ENCODE measurements around the gene SH3BGR.
A peak's percentile ranks its signal among the peaks of the same experiment; 100 is the strongest.

Gene SH3BGR

GRCh38 chr21:39542736-39543135 lies 91.0 kb downstream of the SH3BGR start:
- Mint-ChIP-seq H3K27ac (no peak overlapping the region), H3K9me3 (peaks cover 0 to under 1% of the 10 kb centered on the region in 2 donors), H3K27me3 (peaks cover 20% of the 10 kb centered on the region), H3K4me3 (no peak overlapping the region), H3K4me1 (no peaks in the 10 kb centered on the region)
- DNase-seq = no peak
- ATAC-seq = no peak

- no peaks in the 10 kb centered on the region for H3K4me1 Mint-ChIP-seq
- peaks cover 3 to 5% of the 10 kb centered on the region in 2 donors for H3K9me3 Mint-ChIP-seq
- no peak overlapping the region for H3K4me3 Mint-ChIP-seq
- DNase-seq = no peak
- no peak overlapping the region for H3K27ac Mint-ChIP-seq
- ATAC-seq = no peak
- peaks cover 11% of the 10 kb centered on the region for H3K27me3 Mint-ChIP-seq
Measured at GRCh38 chr21:39546522-39546921, 94.8 kb downstream of the SH3BGR start.

GRCh38 chr21:39552856-39553255 lies 101.1 kb downstream of the SH3BGR start:
- no peak for ATAC-seq
- Mint-ChIP-seq H3K4me1 (no peaks in the 10 kb centered on the region), H3K27me3 (peaks cover 11% of the 10 kb centered on the region), H3K9me3 (peaks cover 4 to 10% of the 10 kb centered on the region in 2 donors), H3K27ac (no peak overlapping the region), H3K4me3 (no peak overlapping the region)
- no peak for DNase-seq

GRCh38 chr21:39553331-39553730 lies 101.6 kb downstream of the SH3BGR start:
- DNase-seq = no peak
- no peak overlapping the region for H3K4me3 Mint-ChIP-seq
- no peak overlapping the region for H3K27ac Mint-ChIP-seq
- no peaks in the 10 kb centered on the region for H3K4me1 Mint-ChIP-seq
- ATAC-seq = no peak
- peaks cover 11% of the 10 kb centered on the region for H3K27me3 Mint-ChIP-seq
- peaks cover 0 to 15% of the 10 kb centered on the region in 2 donors for H3K9me3 Mint-ChIP-seq

DNA sequence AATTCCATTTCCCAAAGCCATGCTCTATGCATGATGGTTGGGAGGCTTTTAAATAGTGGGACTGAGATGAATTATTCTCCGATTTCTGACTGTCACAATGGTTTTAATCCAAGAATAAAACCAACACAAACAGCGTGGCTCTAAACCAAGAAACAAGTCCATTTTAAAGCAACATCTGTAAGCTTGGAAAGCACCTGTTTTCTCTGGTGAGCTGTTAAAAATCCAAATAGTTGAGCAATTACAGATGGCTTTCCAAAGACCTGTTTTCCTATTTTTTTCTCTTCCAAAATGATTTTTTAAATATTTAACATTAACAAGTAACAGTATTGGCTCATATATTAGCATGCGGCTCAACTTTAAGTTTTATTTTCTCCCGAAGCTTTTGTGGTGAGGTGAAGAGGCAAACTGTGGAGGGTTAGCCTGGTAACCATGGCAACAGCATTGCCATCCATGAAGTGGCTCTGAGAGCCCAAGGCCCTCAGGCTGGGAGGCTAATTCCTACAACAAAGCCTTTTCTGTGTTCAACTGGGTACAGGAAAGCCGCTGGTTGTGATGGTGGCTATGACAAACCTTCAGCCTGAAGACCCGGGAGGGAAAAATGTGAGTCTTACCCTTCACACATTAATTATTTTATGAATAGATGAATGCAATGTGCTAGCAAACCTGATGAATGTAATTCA lies 104.3 kb downstream of the SH3BGR start:
- Mint-ChIP-seq H3K27me3 (peaks cover 11% of the 10 kb centered on the region), H3K27ac (no peak overlapping the region), H3K9me3 (peaks cover 0 to 20% of the 10 kb centered on the region in 2 donors), H3K4me1 (no peaks in the 10 kb centered on the region), H3K4me3 (no peak overlapping the region)
- ATAC-seq = no peak
- DNase-seq = no peak

DNA sequence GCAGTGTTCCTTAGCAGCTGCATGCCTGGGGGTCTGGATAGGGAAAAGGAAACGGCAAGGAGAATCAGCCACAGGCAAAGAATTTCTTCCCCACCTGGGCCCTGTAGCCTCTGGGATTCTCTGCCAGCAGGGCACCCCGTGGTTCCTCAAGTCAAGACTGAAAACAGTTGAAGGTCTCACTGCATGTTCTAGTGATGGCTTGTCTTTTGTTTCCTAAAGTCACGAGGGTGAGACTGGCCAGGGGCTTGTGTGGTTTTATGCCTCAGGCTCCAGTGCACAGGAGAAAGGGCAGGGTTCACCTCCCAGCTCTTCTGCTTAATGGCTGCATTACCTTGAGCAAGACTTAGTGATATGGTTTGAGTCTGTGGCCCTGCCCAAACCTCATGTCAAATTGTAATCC lies 107.7 kb downstream of the SH3BGR start:
- Mint-ChIP-seq H3K27ac (peak overlapping the region in 1 of 2 donors; percentile 54), H3K27me3 (peaks cover 8% of the 10 kb centered on the region), H3K4me1 (no peaks in the 10 kb centered on the region), H3K4me3 (no peak overlapping the region), H3K9me3 (peaks cover 0 to 10% of the 10 kb centered on the region in 2 donors)
- ATAC-seq = no peak
- DNase-seq = no peak

GRCh38 chr21:39561140-39561539 lies 109.4 kb downstream of the SH3BGR start:
- H3K4me3 Mint-ChIP-seq = no peak overlapping the region
- H3K27me3 Mint-ChIP-seq = peaks cover 8% of the 10 kb centered on the region
- no peak for ATAC-seq
- H3K4me1 Mint-ChIP-seq = no peaks in the 10 kb centered on the region
- no peak overlapping the region for H3K27ac Mint-ChIP-seq
- no peak for DNase-seq
- H3K9me3 Mint-ChIP-seq = peaks cover 0 to 10% of the 10 kb centered on the region in 2 donors

DNA sequence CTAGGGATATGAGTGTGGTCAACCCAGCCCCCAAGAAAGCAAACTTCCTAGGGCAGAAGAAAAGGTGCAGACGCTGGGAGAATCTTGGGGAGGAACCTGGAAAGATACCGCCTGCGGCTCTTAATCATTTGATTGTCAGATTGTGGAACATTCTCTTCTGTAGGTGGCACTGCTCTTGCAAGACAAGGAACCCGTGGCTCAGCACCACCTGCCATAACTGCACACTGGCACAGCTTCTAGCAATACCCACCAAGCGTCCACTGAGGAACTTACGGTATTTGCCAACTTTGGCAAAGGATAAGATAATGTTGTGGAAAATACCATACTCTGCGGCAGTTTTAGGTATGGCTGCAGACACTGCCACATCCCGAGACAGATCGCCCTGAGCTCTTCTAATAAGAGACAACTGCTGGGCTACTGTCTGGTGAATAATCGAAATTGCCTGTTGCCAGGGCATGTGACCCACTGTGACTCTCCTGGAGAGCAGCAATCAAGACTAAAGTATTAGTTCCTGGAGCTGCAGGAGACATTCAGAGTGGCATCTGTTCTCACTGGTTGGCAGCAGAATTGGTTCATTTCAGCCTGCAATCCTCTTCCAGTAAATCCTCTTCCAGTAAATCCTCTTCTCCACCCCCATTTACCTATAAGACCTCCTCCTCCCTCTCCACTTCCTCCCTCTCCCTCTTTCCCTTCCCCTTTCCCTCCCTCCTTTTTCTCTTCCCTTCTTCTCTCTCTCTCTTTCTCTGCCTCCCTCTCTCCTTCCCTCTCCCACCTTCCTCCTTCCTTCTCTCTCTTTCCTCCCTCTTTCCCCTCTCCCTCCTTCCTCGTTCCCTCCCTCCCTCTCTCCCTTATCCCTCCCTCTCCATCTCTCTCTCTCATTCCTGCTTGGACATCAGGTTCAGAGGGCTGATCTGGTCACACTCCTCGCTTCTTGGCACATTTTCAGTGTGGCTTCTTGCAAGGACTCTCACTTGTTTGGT lies 111.3 kb downstream of the SH3BGR start:
- peaks cover 0 to 8% of the 10 kb centered on the region in 2 donors for H3K9me3 Mint-ChIP-seq
- DNase-seq = no peak
- no peak overlapping the region for H3K4me3 Mint-ChIP-seq
- peaks cover 8% of the 10 kb centered on the region for H3K27me3 Mint-ChIP-seq
- no peak overlapping the region for H3K27ac Mint-ChIP-seq
- no peaks in the 10 kb centered on the region for H3K4me1 Mint-ChIP-seq
- ATAC-seq = no peak

DNA sequence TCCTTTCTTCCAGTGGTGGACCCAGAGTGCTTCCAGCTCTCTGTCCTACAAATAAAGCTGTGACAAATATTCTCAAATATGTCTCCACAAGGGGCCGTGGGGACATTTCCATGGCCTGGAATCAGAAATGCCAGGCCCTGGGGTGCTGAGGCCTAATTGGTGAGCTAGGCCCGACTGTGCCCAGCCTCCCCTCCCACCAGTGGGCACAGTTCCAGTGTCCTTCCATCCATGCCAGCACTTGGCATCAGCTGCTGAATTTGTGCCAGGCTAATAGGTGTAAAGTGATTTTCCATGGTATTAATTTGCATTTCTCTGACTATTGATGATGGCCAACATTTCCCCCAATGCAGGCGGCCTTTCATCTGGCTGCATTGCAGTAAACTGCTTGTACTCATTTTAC lies 112.4 kb downstream of the SH3BGR start:
- Mint-ChIP-seq H3K4me1 (no peaks in the 10 kb centered on the region), H3K27me3 (peaks cover 8% of the 10 kb centered on the region), H3K4me3 (no peak overlapping the region), H3K9me3 (no peaks in the 10 kb centered on the region), H3K27ac (peak overlapping the region in 1 of 2 donors; percentile 38)
- no peak for ATAC-seq
- DNase-seq = no peak
